SK-N-SH (cell line): ENCODE results near the gene CPOX. TPM values are rescaled to one million over a fixed set of nuclear protein-coding genes. Genes with fewer than 3 reads are reported as not detected.

Experiments
- CTCF ChIA-PET: fragments of 300-600, 350-600 bp; formaldehyde crosslinking; extraction: SDS; loops from one replicate; lab custom pipeline; 2021; lab: Yijun Ruan, JAX
- POLR2A ChIA-PET: fragments of 350-600 bp; sonication (Branson Sonifier 250); formaldehyde crosslinking; extraction: SDS; loops from one replicate; lab custom pipeline; 2020; ENCODE audit warnings: antibody characterized with exemption, inconsistent platforms; lab: Yijun Ruan, JAX
- DNase-seq: peaks from one replicate; pipeline ENCODE4 v3.0.0; 2012
- H2AFZ ChIP-seq: fragments of 200-600 bp; sonication (generic); 2 replicates; pipeline ENCODE4 v1.8.1; 2016; ENCODE audit warnings: antibody characterized with exemption, mild to moderate bottlenecking, low read depth
- H3F3A ChIP-seq: fragments of 200-600 bp; sonication (generic); replicated peaks from 2 replicates; pipeline ENCODE3; 2016; ENCODE audit warnings: antibody characterized with exemption, mild to moderate bottlenecking; ENCODE audit not compliant: insufficient read depth
- H3K27ac ChIP-seq, 2 experiments: fragments of 200-500 bp in 1 of 2; fragments of 200-600 bp in 1 of 2; sonication (Bioruptor generic) in 1 of 2; sonication (generic), shearing (Covaris generic) in 1 of 2; 2 replicates each; pipeline versions ENCODE4 v1.5.1 to v1.6.1; 2014 to 2016; ENCODE audit warnings: low read depth in 2 of 2, inconsistent platforms in 1 of 2, low read length in 1 of 2, mild to moderate bottlenecking in 1 of 2, mixed read lengths in 1 of 2
- H3K27me3 ChIP-seq: fragments of 200-600 bp; sonication (generic), shearing (Covaris generic); 2 replicates; pipeline ENCODE4 v1.6.1; 2016; ENCODE audit warnings: mixed run types; ENCODE audit not compliant: insufficient read depth
- H3K36me3 ChIP-seq, 2 experiments: fragments of 200-500 bp in 1 of 2; fragments of 200-600 bp in 1 of 2; sonication (Bioruptor generic) in 1 of 2; sonication (generic) in 1 of 2; replicated peaks in 1 of 2; 2 replicates each; pipeline versions ENCODE3 to v1.5.1; 2014 to 2016; ENCODE audit warnings: low read length in 1 of 2, mild to moderate bottlenecking in 1 of 2; ENCODE audit not compliant: insufficient read depth in 2 of 2, control insufficient read depth in 1 of 2
- H3K4me1 ChIP-seq, 2 experiments: fragments of 200-500 bp in 1 of 2; fragments of 200-600 bp in 1 of 2; sonication (Bioruptor generic) in 1 of 2; sonication (generic), shearing (Covaris generic) in 1 of 2; 2 replicates each; pipeline versions ENCODE4 v1.5.1 to v1.6.1; 2014 to 2016; ENCODE audit warnings: low read depth in 1 of 2, low read length in 1 of 2, mixed run types in 1 of 2; ENCODE audit not compliant: insufficient read depth in 2 of 2, control insufficient read depth in 1 of 2
- H3K4me2 ChIP-seq: fragments of 200-600 bp; sonication (generic), shearing (Covaris generic); 2 replicates; pipeline ENCODE4 v1.6.1; 2017; ENCODE audit warnings: mixed run types
- H3K4me3 ChIP-seq, 2 experiments: fragments of 200-500 bp in 1 of 2; fragments of 200-600 bp in 1 of 2; sonication (Bioruptor generic) in 1 of 2; sonication (generic), shearing (Covaris generic) in 1 of 2; 2 replicates each; pipeline versions ENCODE4 v1.5.1 to v1.8.1; 2014 to 2016; ENCODE audit warnings: low read depth in 2 of 2, inconsistent platforms in 1 of 2, low read length in 1 of 2, mild to moderate bottlenecking in 1 of 2, mixed read lengths in 1 of 2, moderate library complexity in 1 of 2
- H3K79me2 ChIP-seq: fragments of 200-600 bp; sonication (generic); 2 replicates; pipeline ENCODE4 v1.8.1; 2017; ENCODE audit warnings: mild to moderate bottlenecking; ENCODE audit not compliant: insufficient read depth
- H3K9ac ChIP-seq: fragments of 200-600 bp; sonication (generic); 2 replicates; pipeline ENCODE4 v1.6.1; 2017; ENCODE audit warnings: mixed run types
- H3K9me2 ChIP-seq: fragments of 200-600 bp; sonication (generic); 2 replicates; pipeline ENCODE4 v1.6.1; 2017; ENCODE audit warnings: mixed run types
- H3K9me3 ChIP-seq: fragments of 200-600 bp; sonication (generic); 2 replicates; pipeline ENCODE4 v1.6.1; 2017; ENCODE audit warnings: mixed run types, mild to moderate bottlenecking, moderate library complexity
- H4K20me1 ChIP-seq: fragments of 200-600 bp; sonication (generic); 2 replicates; pipeline ENCODE4 v1.6.1; 2017; ENCODE audit warnings: mild to moderate bottlenecking, mixed run types; ENCODE audit not compliant: insufficient read depth
- ELF1 ChIP-seq: IDR thresholded peaks from 2 replicates; pipeline ENCODE4 v1.4.0; 2012
- JUND ChIP-seq: IDR thresholded peaks from 2 replicates; pipeline ENCODE4 v1.4.0; 2012
- MEF2A ChIP-seq: IDR thresholded peaks from 2 replicates; pipeline ENCODE4 v1.4.0; 2012; ENCODE audit warnings: low read depth, borderline replicate concordance
- MXI1 ChIP-seq: IDR thresholded peaks from 2 replicates; pipeline ENCODE4 v1.6.1; 2012; ENCODE audit warnings: mild to moderate bottlenecking, low read depth, low read length, improper control_type of control experiment
- POLR2AphosphoS5 ChIP-seq: IDR thresholded peaks from 2 replicates; pipeline ENCODE4 v1.6.1; 2012; ENCODE audit warnings: low read depth, low read length
- RAD21 ChIP-seq: IDR thresholded peaks from 2 replicates; pipeline ENCODE4 v1.6.1; 2012; ENCODE audit warnings: mild to moderate bottlenecking, low read length
- RCOR1 ChIP-seq: fragments of 150-350 bp; IDR thresholded peaks from 2 replicates; pipeline ENCODE4 v1.6.1; 2017; ENCODE audit warnings: antibody characterized with exemption, low read length
- RXRA ChIP-seq: IDR thresholded peaks from 2 replicates; pipeline ENCODE4 v1.4.0; 2012; ENCODE audit warnings: low read depth, mild to moderate bottlenecking, borderline replicate concordance
- TAF1 ChIP-seq: IDR thresholded peaks from 2 replicates; pipeline ENCODE4 v1.6.1; 2012; ENCODE audit warnings: low read depth, mild to moderate bottlenecking, low read length, moderate library complexity, borderline replicate concordance
- TCF12 ChIP-seq: IDR thresholded peaks from 2 replicates; pipeline ENCODE4 v1.4.0; 2012
- TEAD4 ChIP-seq: IDR thresholded peaks from 2 replicates; pipeline ENCODE4 v1.4.0; 2012; ENCODE audit warnings: mild to moderate bottlenecking, borderline replicate concordance; ENCODE audit not compliant: insufficient read depth
- WGBS: methylation state at CpG from one replicate; pipeline ENCODE4 v1.1.6; 2017; ENCODE audit warnings: low lambda C conversion rate; 5-methylcytosine and 5-hydroxymethylcytosine counted together
- polyA plus RNA-seq, 3 experiments: library from polyadenylated mRNA; depleted of rRNA; stranded (reverse); fragments of >200 nt; gene quantifications; 2 replicates each; pipeline ENCODE4 v1.2.3, GENCODE V29; 2012
- TF ChIP-seq, protein P1 (sequence below): IDR thresholded peaks from 2 replicates; pipeline ENCODE4 v1.4.0; 2012; ENCODE audit warnings: low read depth
- TF ChIP-seq, protein P2 (sequence below): fragments of 150-350 bp; IDR thresholded peaks from 2 replicates; pipeline ENCODE4 v1.6.1; 2017; ENCODE audit warnings: antibody characterized with exemption, low read length, low read depth, borderline replicate concordance
- TF ChIP-seq, protein P3 (sequence below): IDR thresholded peaks from 2 replicates; pipeline ENCODE4; 2012
- TF ChIP-seq, protein P4 (sequence below): fragments of 150-350 bp; IDR thresholded peaks from 2 replicates; pipeline ENCODE4 v1.6.1; 2016; ENCODE audit warnings: mild to moderate bottlenecking, low read depth, low read length

CPOX gene
- polyA plus RNA-seq, 1 of the 3 experiments (the other 2 are of a cell fraction): 36.7 TPM

DNA sequence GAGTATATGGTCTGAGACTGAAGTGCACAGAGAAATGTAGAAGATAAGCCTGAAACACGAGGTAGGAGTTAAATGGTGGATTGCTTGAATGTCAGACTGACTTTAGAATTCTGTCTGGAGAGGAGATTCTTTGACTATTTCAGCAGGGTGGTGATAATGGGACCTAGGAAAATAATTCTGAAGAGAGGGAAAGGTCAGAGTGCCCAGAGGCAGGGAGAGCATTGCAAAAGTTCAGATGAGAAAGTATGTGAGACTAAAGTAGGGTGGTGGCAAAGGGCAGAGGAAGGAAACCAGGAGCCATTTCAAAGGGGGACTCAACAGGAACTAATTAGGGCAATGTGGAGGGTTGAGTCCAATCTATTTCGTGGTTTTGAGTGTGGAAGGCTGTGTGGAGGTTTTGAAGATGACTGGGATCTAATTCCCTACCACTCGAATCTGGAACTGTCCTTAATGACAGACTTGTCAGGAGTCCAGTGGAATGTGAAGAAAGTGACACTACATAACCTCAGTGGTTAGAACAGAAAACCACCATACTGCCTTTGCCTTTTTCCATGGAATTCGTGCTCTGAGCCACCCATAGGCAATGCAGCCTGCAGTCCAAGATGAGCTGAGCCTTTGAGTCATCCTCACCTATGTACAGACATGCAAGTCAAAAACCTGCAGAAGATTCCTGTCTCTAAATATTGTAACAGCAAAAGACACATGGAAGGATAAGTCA lies 16.1 kb downstream of the CPOX start (continued):
- TF ChIP-seq, protein P1, sequence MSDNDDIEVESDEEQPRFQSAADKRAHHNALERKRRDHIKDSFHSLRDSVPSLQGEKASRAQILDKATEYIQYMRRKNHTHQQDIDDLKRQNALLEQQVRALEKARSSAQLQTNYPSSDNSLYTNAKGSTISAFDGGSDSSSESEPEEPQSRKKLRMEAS: no peak
- TF ChIP-seq TAF1: no peak
- no peak for TF ChIP-seq POLR2AphosphoS5
- TF ChIP-seq RCOR1: no peak

DNA sequence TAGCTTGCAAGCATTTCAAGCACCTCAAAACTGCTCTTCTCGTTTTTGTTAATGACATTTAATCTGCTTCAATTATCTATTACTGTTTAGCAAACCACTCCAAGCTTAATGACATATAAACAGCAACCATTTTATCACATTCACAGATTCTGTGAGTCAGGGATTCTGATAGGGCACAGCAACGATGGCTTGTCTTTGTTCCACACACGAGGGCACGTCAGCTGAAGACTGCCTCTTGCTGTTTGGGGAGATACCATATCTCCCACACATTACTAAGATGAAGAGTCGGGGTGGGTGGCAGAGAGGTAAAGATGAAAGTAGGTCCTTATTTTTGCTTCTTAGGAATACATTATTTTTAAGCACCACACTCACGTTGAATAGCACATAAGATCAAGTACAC lies 19.3 kb downstream of the CPOX start:
- no peaks in the 10 kb centered on the region for H3K9me2 ChIP-seq
- H2AFZ ChIP-seq: no peak overlapping the region
- POLR2A ChIA-PET: no interaction called here
- WGBS: 63% methylated on average over 6 of the region's 6 CpGs
- no peaks in the 10 kb centered on the region for H3K79me2 ChIP-seq
- DNase-seq: no peak
- peaks cover 0 to 26% of the 10 kb centered on the region in 2 experiments for H3K36me3 ChIP-seq
- H3K4me2 ChIP-seq: no peak overlapping the region
- no peaks in the 10 kb centered on the region for H3K9me3 ChIP-seq
- H3K4me1 ChIP-seq: no peaks in the 10 kb centered on the region
- peaks cover 6% of the 10 kb centered on the region for H3F3A ChIP-seq
- no peaks in the 10 kb centered on the region for H3K27me3 ChIP-seq
- no peak overlapping the region for H3K4me3 ChIP-seq
- TF ChIP-seq, protein P2, sequence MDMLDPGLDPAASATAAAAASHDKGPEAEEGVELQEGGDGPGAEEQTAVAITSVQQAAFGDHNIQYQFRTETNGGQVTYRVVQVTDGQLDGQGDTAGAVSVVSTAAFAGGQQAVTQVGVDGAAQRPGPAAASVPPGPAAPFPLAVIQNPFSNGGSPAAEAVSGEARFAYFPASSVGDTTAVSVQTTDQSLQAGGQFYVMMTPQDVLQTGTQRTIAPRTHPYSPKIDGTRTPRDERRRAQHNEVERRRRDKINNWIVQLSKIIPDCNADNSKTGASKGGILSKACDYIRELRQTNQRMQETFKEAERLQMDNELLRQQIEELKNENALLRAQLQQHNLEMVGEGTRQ: no peak
- TF ChIP-seq, protein P3, sequence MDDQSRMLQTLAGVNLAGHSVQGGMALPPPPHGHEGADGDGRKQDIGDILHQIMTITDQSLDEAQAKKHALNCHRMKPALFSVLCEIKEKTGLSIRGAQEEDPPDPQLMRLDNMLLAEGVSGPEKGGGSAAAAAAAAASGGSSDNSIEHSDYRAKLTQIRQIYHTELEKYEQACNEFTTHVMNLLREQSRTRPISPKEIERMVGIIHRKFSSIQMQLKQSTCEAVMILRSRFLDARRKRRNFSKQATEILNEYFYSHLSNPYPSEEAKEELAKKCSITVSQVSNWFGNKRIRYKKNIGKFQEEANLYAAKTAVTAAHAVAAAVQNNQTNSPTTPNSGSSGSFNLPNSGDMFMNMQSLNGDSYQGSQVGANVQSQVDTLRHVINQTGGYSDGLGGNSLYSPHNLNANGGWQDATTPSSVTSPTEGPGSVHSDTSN: no peak
- TF ChIP-seq TEAD4 (no peak), MEF2A (no peak), JUND (no peak), RAD21 (no peak), MXI1 (no peak), RXRA (no peak), TAF1 (no peak), RCOR1 (no peak), ELF1 (no peak), TCF12 (no peak), POLR2AphosphoS5 (no peak)
- TF ChIP-seq, protein P4, sequence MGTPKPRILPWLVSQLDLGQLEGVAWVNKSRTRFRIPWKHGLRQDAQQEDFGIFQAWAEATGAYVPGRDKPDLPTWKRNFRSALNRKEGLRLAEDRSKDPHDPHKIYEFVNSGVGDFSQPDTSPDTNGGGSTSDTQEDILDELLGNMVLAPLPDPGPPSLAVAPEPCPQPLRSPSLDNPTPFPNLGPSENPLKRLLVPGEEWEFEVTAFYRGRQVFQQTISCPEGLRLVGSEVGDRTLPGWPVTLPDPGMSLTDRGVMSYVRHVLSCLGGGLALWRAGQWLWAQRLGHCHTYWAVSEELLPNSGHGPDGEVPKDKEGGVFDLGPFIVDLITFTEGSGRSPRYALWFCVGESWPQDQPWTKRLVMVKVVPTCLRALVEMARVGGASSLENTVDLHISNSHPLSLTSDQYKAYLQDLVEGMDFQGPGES: no peak
- no peak overlapping the region for H3K9ac ChIP-seq
- H3K27ac ChIP-seq: no peak overlapping the region
- CTCF ChIA-PET: interaction anchor here (0.8 to 1.0 kb wide), 4 partner anchors 9 to 534 kb away, joined by 3 to 5 read pairs (median 4); no protein-coding TSS in a partner anchor
- no peaks in the 10 kb centered on the region for H4K20me1 ChIP-seq
